GM18508 (cell line): ENCODE results near the gene PRODH.
"Not testable (repeated sequence)": the region's sequence is repeated elsewhere in the genome, so short reads cannot be mapped to it uniquely, and the experiment has no call there.

ENCODE experiments used
- ATAC-seq: cut with Tn5 transposase; IDR thresholded peaks from one replicate; pipeline ENCODE4 v1.9.1; 2021; ENCODE audit warnings: moderate number of reproducible peaks; ENCODE audit not compliant: insufficient read depth, unreplicated experiment

Gene PRODH

DNA sequence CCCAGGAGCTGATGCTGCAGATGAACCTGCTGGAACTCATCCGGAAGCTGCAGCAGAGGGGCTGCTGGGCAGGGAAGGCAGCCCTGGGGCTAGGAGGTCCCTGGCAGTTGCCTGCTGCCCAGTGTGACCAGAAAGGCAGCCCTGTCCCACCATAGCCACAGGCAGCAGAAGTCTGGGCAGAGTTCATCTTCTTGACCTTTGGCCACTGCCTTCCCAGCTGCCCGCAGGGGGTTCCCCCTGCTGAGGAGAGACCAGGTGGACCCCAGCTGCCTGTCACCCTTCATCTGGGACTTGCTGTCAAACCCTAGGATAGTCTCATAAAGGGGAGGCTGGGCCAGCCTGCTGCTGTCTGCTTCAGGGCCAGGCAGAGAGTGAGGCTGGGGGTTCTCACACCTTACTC lies 24.6 kb downstream of the PRODH start:
- not testable (repeated sequence) for ATAC-seq

DNA sequence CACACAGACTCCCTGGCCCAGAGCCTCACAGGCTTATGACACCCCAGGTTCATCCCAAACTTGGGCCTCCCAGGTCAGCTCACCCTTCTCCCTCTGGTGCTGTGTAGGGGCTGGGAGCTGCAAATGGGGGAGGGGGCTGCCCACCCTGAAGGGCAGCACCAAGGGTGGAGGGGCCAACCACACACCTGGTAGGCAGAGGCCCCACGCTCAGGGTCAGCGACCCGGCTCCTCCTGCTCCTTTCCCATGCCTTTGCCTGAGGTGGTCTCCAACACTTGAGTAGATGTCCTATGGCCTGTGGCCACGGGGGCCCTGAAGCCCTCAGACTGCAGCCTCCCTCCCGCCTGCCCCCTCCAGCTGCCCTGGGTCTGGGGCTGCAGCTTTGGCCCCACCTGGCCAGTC lies 26.5 kb downstream of the PRODH start:
- no peak for ATAC-seq

GRCh38 chr22:18906896-18907295 lies 29.2 kb downstream of the PRODH start:
- no peak for ATAC-seq

DNA sequence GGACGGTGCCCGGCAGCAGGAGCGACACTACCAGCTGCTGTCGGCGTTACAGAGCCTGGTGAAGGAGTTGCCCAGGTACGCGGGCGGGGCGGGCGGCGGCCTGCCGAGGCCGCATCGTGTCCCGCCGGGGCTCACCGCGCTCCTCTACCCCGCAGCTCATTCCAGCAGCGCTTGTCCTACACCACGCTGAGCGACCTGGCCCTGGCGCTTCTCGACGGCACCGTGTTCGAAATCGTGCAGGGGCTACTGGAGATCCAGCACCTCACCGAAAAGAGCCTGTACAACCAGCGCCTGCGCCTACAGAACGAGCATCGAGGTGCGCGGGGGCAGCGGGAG lies 29.7 kb downstream of the PRODH start:
- ATAC-seq = not testable (repeated sequence)

DNA sequence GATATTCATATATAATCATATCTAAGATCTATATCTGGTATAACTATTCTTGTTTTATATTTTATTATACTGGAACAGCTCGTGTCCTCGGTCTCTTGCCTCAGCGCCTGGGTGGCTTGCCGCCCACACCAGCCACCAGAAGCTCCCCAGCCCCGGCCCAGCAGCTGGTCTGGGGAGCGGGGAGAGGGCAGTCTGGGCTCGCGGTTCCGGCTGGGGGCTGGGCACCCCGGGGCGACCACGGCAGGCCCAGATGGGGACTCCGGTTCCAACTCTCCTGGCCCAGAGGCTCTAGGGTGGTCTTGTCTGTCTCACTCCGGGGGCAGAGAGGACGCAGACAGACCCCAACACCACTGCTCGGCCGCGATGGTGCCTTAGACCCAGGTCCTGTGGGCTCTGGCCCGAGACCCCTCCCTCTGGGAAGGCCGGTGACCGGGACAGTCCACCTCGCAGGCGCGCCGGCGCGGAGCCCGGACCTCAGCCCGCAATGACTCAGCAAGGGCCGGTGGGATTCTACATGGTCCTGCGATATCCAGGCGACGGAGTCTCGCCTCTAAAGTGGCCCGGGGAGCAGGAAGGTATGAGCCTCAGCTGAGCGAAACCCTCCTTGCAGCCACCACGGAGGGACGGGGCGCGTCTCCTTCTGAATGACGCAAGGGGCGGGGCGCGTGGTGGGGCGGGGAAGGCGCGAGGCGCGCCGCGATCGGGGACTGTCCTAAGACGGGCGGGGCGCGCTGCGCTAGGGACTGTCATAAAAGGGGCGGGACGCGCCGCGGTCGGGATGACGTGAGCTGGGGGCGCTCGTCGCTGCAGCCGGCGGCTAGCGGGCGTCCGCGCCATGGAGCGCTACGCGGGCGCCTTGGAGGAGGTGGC lies 30.3 kb downstream of the PRODH start, which contains the start of gene DGCR6:
Gene DGCR6, plus strand, starts transcription at position 781 of the 870 bp plus-strand sequence. Its CDS starts 55 bp downstream, at position 836.
- ATAC-seq = no peak

DNA sequence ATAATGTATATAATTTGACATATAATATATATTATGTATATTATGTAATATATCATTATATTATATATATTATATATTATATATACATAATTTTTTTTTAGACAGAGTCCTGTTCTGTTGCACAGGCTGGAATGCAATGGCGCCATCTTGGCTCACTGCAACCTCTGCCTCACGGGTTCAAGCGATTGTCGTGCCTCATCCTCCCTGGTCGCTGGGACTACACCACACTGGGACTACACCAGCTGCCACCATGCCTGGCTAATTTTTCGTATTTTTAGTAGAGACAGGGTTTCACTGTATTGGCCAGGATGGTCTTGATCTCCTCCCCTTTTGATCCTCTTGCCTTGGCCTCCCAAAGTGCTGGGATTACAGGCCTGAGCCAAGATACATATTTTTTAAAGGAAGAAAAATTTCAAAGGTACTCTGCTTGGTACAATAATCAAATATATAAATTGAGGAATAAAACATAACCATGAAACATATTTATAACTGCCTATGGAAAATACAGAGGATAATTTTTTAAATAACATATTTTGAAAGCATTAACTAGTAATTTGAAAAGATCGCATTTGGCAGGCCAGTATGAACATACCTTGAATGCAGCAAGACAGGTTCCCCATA lies 39.9 kb downstream of the PRODH start:
- not testable (repeated sequence) for ATAC-seq

DNA sequence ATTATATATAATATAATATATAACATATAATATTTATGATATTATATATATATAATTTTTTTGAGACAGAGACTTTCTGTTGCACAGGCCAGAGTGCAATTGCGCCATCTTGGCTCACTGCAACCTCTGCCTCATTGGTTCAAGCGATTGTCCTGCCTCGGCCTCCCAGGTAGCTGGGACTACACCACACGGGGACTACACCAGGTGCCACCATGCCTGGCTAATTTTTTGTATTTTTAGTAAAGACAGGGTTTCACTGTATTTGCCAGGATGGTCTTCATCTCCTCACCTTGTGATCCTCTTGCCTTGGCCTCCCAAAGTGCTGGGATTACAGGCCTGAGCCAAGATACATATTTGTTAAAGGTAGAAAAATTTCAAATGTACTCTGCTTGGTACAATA lies 42.3 kb downstream of the PRODH start:
- not testable (repeated sequence) for ATAC-seq

DNA sequence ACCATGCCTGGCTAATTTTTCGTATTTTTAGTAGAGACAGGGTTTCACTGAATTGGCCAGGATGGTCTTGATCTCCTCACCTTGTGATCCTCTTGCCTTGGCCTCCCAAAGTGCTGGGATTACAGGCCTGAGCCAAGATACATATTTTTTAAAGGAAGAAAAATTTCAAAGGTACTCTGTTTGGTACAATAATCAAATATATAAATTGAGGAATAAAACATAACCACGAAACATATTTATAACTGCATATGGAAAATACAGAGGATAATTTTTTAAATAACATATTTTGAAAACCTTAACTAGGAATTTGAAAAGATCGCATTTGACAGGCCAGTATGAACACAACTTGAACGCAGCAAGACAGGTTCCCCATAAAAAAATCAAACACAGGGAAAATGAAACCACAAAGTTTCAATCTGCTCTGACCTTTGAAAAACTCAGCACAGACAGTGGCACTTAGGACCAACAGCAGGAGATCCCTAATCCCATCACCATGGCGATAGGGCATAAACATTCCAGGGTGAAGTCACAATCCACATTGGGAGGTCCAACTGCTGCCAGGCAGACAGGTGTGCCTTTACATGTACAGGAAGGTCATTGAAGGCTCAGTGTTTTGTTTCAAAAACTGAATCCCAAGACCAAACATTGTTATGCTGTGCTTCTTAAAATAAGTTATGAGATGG lies 45.4 kb downstream of the PRODH start:
- ATAC-seq = not testable (repeated sequence)

- ATAC-seq = no peak
These were observed 48.0 kb downstream of the PRODH start for GRCh38 chr22:18888115-18888514.

GRCh38 chr22:18884465-18884864 lies 51.6 kb downstream of the PRODH start:
- ATAC-seq = not testable (repeated sequence)

DNA sequence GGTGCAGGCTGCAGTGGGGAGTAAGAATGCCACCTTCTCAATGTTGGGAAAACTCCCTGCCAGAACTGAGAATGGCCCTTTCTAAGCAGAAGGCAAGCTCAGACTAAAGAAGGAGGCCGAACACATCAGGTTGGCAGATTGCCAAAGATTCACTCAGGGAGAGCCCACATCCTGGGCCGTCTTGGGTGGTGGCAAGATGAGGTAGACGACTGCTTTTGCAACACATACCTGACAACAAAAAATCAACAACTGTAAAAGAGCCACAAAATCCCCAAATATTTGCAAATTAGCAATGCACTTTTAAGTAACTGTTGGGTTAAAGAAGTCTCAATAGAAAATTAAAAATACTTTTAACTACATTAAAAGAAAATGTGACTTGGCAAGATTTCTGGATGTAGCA lies 54.8 kb downstream of the PRODH start:
- ATAC-seq = not testable (repeated sequence)
